Neural progenitor cell (in vitro differentiated cells): ENCODE measurements around the gene TRIM66. TPM values are rescaled to one million over a fixed set of nuclear protein-coding genes. Genes with fewer than 3 reads are reported as not detected.

ENCODE experiments used
- DNase-seq: peaks from one replicate; pipeline ENCODE4 v3.0.0-alpha.2; 2016; ENCODE audit warnings: low spot score
- H2AFZ ChIP-seq: fragments of 200-600 bp; sonication (generic); replicated peaks from 2 replicates; pipeline ENCODE4 v1.6.1; 2016; ENCODE audit warnings: antibody characterized with exemption
- H3F3A ChIP-seq: fragments of 200-600 bp; sonication (generic); 2 replicates; pipeline ENCODE4 v1.6.1; 2016; ENCODE audit warnings: antibody characterized with exemption, low read depth
- H3K27ac ChIP-seq: fragments of 200-600 bp; sonication (generic); 2 replicates; pipeline ENCODE4 v1.5.1; 2016; ENCODE audit warnings: mild to moderate bottlenecking
- H3K27me3 ChIP-seq: fragments of 200-600 bp; sonication (generic); 2 replicates; pipeline ENCODE4 v1.6.1; 2016; ENCODE audit warnings: mild to moderate bottlenecking, moderate library complexity
- H3K36me3 ChIP-seq: fragments of 200-600 bp; sonication (generic); 2 replicates; pipeline ENCODE4 v1.5.1; 2016
- H3K4me1 ChIP-seq: fragments of 200-600 bp; sonication (generic); 2 replicates; pipeline ENCODE4 v1.6.1; 2016; ENCODE audit warnings: mixed run types
- H3K4me2 ChIP-seq: fragments of 200-600 bp; sonication (generic); 2 replicates; pipeline ENCODE4 v1.6.1; 2016
- H3K4me3 ChIP-seq: fragments of 200-600 bp; sonication (generic); 2 replicates; pipeline ENCODE4 v1.5.1; 2016
- H3K79me2 ChIP-seq: fragments of 200-600 bp; sonication (generic); 2 replicates; pipeline ENCODE4 v1.6.1; 2016; ENCODE audit warnings: low read depth
- H3K9ac ChIP-seq: fragments of 200-600 bp; sonication (generic); 2 replicates; pipeline ENCODE4 v1.6.1; 2016
- H3K9me3 ChIP-seq: fragments of 200-600 bp; sonication (generic); 2 replicates; pipeline ENCODE4 v1.5.1; 2016; ENCODE audit warnings: low read depth
- H4K20me1 ChIP-seq: fragments of 200-600 bp; sonication (generic); 2 replicates; pipeline ENCODE4 v1.6.1; 2016; ENCODE audit warnings: low read depth
- H3K27ac Mint-ChIP-seq: 3 replicates; pipeline ENCODE4 v1.8.0; 2021; ENCODE audit warnings: mixed read lengths
- H3K27me3 Mint-ChIP-seq: 2 replicates; pipeline ENCODE4 v1.8.0; 2022; ENCODE audit warnings: low read depth, mild to moderate bottlenecking, inconsistent platforms, moderate library complexity, mixed read lengths; ENCODE audit not compliant: insufficient read depth
- H3K36me3 Mint-ChIP-seq: 3 replicates; pipeline ENCODE4 v1.8.0; 2021; ENCODE audit warnings: mixed read lengths
- H3K4me1 Mint-ChIP-seq: 3 replicates; pipeline ENCODE4 v1.8.0; 2021; ENCODE audit warnings: mixed read lengths
- H3K4me3 Mint-ChIP-seq: 3 replicates; pipeline ENCODE4 v1.8.0; 2021; ENCODE audit warnings: mild to moderate bottlenecking, moderate library complexity, mixed read lengths
- H3K9me3 Mint-ChIP-seq: 3 replicates; pipeline ENCODE4 v1.8.0; 2020; ENCODE audit warnings: mixed read lengths
- EZH2 ChIP-seq: fragments of 200-600 bp; sonication (generic); IDR thresholded peaks from 2 replicates; pipeline ENCODE4 v1.6.1; 2017; ENCODE audit warnings: antibody characterized with exemption, mild to moderate bottlenecking, moderate library complexity
- EZH2phosphoT487 ChIP-seq: fragments of 200-600 bp; sonication (generic); IDR thresholded peaks from 2 replicates; pipeline ENCODE4 v1.6.1; 2017; ENCODE audit warnings: antibody characterized with exemption
- total RNA-seq: library from RNA; depleted of rRNA; stranded (reverse); fragments of >200 nt; gene quantifications from 2 replicates; pipeline ENCODE4 v1.2.3, GENCODE V29; 2015; ENCODE audit warnings: low replicate concordance
- TF ChIP-seq, protein P1 (sequence below): fragments of 200-600 bp; sonication (generic); IDR thresholded peaks from 2 replicates; pipeline ENCODE4 v1.5.1; 2017; ENCODE audit warnings: antibody characterized with exemption, mild to moderate bottlenecking

Gene TRIM66
- total RNA-seq, 1 donor from 2014 or later: 0.95 TPM

DNA sequence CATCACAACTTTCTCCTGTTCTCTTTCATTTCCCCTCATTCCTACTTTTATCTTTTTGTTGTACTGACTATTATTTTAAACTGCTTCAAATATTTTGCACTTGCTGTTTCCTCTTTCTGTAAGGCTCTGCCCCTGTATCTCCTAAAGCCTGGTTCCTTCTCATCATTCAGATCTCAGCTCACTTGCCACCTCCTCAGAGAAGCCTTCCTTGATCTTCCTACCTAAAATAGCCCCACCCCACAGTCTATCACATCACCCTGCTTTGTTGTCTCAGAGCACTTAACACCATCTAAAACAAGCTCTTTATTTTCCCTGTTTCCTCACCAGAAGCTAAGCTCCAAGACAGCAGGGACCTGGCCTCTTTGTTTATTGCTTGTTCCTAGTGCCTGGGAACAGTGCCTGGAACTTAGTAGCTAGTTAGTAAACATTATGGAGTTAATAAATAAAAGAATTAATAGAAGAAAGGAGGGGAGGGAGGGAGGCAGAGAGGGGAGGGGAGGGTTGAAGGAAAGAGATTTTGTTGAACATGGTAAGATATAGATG, 85.9 kb downstream of the TRIM66 start:
- no peak overlapping the region for H3K4me3 Mint-ChIP-seq
- H4K20me1 ChIP-seq: no peaks in the 10 kb centered on the region
- no peaks in the 10 kb centered on the region for H3K36me3 ChIP-seq
- no peak overlapping the region for H3K4me3 ChIP-seq
- peaks cover 32% of the 10 kb centered on the region for H3K4me1 Mint-ChIP-seq
- H3K9me3 ChIP-seq: no peaks in the 10 kb centered on the region
- H3K27ac Mint-ChIP-seq: no peak overlapping the region
- no peak overlapping the region for H2AFZ ChIP-seq
- no peak overlapping the region for H3K9ac ChIP-seq
- peaks cover 19% of the 10 kb centered on the region for H3K79me2 ChIP-seq
- no peak for DNase-seq
- no peak overlapping the region for H3K27ac ChIP-seq
- no peak overlapping the region for H3K4me2 ChIP-seq
- no peak for TF ChIP-seq EZH2
- TF ChIP-seq EZH2phosphoT487: no peak
- TF ChIP-seq, protein P1, sequence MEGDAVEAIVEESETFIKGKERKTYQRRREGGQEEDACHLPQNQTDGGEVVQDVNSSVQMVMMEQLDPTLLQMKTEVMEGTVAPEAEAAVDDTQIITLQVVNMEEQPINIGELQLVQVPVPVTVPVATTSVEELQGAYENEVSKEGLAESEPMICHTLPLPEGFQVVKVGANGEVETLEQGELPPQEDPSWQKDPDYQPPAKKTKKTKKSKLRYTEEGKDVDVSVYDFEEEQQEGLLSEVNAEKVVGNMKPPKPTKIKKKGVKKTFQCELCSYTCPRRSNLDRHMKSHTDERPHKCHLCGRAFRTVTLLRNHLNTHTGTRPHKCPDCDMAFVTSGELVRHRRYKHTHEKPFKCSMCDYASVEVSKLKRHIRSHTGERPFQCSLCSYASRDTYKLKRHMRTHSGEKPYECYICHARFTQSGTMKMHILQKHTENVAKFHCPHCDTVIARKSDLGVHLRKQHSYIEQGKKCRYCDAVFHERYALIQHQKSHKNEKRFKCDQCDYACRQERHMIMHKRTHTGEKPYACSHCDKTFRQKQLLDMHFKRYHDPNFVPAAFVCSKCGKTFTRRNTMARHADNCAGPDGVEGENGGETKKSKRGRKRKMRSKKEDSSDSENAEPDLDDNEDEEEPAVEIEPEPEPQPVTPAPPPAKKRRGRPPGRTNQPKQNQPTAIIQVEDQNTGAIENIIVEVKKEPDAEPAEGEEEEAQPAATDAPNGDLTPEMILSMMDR: no peak
- H3K27me3 ChIP-seq: no peaks in the 10 kb centered on the region
- no peaks in the 10 kb centered on the region for H3K36me3 Mint-ChIP-seq
- no peaks in the 10 kb centered on the region for H3K9me3 Mint-ChIP-seq
- peaks cover 5% of the 10 kb centered on the region for H3K4me1 ChIP-seq
- no peaks in the 10 kb centered on the region for H3F3A ChIP-seq
- no peaks in the 10 kb centered on the region for H3K27me3 Mint-ChIP-seq

DNA sequence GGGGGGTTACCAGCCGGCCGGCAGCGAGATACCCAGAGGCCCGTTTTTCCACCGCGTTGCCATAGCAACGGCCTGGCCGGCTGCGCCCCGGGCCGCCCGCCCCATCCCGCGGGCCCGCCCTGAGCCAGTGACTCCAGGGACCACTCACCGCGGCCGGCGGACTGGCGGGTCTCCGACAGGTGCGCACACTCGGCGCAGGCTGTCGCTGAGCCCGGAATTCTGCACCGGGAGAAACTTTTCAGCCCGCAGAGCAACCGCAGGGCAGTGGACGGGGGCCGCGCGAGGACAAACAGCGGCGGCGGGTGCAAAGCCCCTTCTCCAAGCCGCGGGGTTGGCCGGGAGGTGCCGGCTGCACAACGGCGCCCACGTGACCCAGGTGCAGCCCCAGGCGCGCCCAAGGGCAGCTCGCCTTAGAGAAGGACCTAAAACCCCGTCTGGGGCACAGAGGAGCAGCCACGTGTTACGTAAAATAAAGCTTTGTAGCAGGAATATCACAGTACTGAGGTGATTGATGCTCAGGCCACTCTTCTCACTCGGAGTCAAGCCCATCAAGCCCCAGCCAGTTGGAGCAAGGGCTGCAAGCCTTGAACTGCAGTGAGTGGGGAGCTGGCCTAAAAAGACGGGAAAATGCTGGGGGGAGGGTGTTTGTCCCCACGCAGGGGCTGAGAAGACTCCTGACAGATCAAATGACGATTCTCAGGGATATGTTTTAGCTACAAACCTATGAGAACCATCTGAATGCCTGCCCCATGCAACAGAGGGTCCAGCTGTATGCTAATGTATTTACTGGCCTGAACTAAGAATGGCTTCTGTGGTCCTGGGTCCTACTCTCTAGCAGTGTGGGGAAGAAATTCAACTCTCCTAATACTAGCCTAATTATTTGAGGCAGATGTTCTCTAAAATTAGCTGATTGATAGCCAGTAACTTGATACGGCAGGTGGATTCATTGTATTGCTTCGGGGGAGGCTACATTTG, 88.2 kb downstream of the TRIM66 start, which contains the start of gene STK33:
Gene STK33, minus strand, starts transcription at position 294 of the 975 bp plus-strand sequence. CDS start 119,323 bp downstream, outside the sequence.
- H2AFZ ChIP-seq: peak within 1 kb of the TSS; percentile 86
- peaks cover 40% of the 10 kb centered on the region for H3K79me2 ChIP-seq
- TF ChIP-seq EZH2phosphoT487 (peak; percentile 13), EZH2 (peak; percentile 33)
- TF ChIP-seq, protein P1: no peak
- Mint-ChIP-seq H3K27ac (peak within 1 kb of the TSS; percentile 92), H3K4me3 (peak within 1 kb of the TSS; percentile 95), H3K4me1 (peaks cover 29% of the 10 kb centered on the region), H3K36me3 (peaks cover under 1% of the 10 kb centered on the region), H3K9me3 (no peaks in the 10 kb centered on the region), H3K27me3 (no peaks in the 10 kb centered on the region)
- H3K9ac ChIP-seq: no peak within 1 kb of the TSS
- no peaks in the 10 kb centered on the region for H4K20me1 ChIP-seq
- peak; percentile 93 for DNase-seq
- no peaks in the 10 kb centered on the region for H3K4me1 ChIP-seq
- no peaks in the 10 kb centered on the region for H3K9me3 ChIP-seq
- no peaks in the 10 kb centered on the region for H3K36me3 ChIP-seq
- no peak within 1 kb of the TSS for H3K27ac ChIP-seq
- peak within 1 kb of the TSS; percentile 70 for H3K4me3 ChIP-seq
- no peaks in the 10 kb centered on the region for H3K27me3 ChIP-seq
- H3K4me2 ChIP-seq: peak within 1 kb of the TSS; percentile 86
- H3F3A ChIP-seq: no peaks in the 10 kb centered on the region

DNA sequence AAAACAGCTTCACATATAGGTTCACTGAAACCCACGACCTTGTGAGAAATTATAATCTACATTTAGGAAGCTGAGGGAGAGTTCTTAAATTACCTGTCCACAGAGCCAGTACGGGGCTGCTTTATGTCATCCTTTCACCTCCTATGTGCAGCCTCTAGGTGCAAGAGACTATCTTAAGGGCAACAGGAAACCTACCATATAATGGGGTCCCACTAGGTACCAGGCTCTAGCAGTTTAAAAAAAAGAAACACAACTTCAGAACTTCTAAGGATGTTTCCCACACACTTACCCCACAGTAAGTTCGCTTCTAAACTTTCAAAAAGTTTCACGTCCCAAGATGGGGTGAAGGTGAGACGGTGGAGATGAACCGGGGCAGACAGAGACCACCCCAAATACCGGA, 89.0 kb downstream of the TRIM66 start:
- H3K9me3 Mint-ChIP-seq: peaks cover 2% of the 10 kb centered on the region
- H3K27ac Mint-ChIP-seq: peak overlapping the region; percentile 80
- Histone ChIP-seq H2AFZ (peak overlapping the region; percentile 86), H3K9me3 (no peaks in the 10 kb centered on the region), H3K4me1 (no peaks in the 10 kb centered on the region), H4K20me1 (no peaks in the 10 kb centered on the region), H3K36me3 (no peaks in the 10 kb centered on the region), H3K79me2 (peaks cover 48% of the 10 kb centered on the region), H3F3A (no peaks in the 10 kb centered on the region), H3K4me2 (peak overlapping the region; percentile 86), H3K27ac (no peak overlapping the region), H3K4me3 (peak overlapping the region; percentile 70), H3K27me3 (no peaks in the 10 kb centered on the region), H3K9ac (no peak overlapping the region)
- H3K36me3 Mint-ChIP-seq: peaks cover 8% of the 10 kb centered on the region
- H3K27me3 Mint-ChIP-seq: no peaks in the 10 kb centered on the region
- TF ChIP-seq, protein P1: no peak
- TF ChIP-seq EZH2: no peak
- no peak for TF ChIP-seq EZH2phosphoT487
- peaks cover 29% of the 10 kb centered on the region for H3K4me1 Mint-ChIP-seq
- DNase-seq: no peak
- peak overlapping the region; percentile 95 for H3K4me3 Mint-ChIP-seq
